GM12873 (cell line): ENCODE measurements around the gene AP1G1.

Experiments used
- CTCF ChIP-seq: IDR thresholded peaks from 2 replicates; pipeline ENCODE4 v1.5.1; 2012; ENCODE audit warnings: low read depth, mild to moderate bottlenecking, moderate library complexity, low read length, control low read depth; ENCODE audit not compliant: insufficient read depth; ENCODE audit errors: missing control alignments

Gene AP1G1

GRCh38 chr16:71780521-71781089 lies 28.0 kb downstream of the AP1G1 start:
- TF ChIP-seq CTCF, result no peak

- no peak for TF ChIP-seq CTCF
These were observed 29.9 kb downstream of the AP1G1 start for GRCh38 chr16:71778780-71779179.

GRCh38 chr16:71777329-71777728 lies 31.3 kb downstream of the AP1G1 start:
- no peak for TF ChIP-seq CTCF

GRCh38 chr16:71775949-71776348 lies 32.7 kb downstream of the AP1G1 start:
- TF ChIP-seq CTCF, result no peak

- no peak for TF ChIP-seq CTCF
These were observed 37.1 kb downstream of the AP1G1 start for GRCh38 chr16:71771571-71771970.

- no peak for TF ChIP-seq CTCF
These were observed 39.4 kb downstream of the AP1G1 start for GRCh38 chr16:71769222-71769621.

- TF ChIP-seq CTCF, result no peak
These were observed 41.4 kb downstream of the AP1G1 start for GRCh38 chr16:71767060-71767900.
